WTC11 (cell line): ENCODE measurements around the gene AARS1. TPM values are rescaled to one million over a fixed set of nuclear protein-coding genes. Genes with fewer than 3 reads are reported as not detected.
A peak's percentile ranks its signal among the peaks of the same experiment; 100 is the strongest.
"Not testable (repeated sequence)": the region's sequence is repeated elsewhere in the genome, so short reads cannot be mapped to it uniquely, and the experiment has no call there.

Source experiments
- ATAC-seq: fragments of 200-7000 bp; cut with Tn5 transposase; 2 replicates; pipeline ENCODE4 v1.10.0; 2021; ENCODE audit warnings: mild to moderate bottlenecking, moderate library complexity
- CTCF ChIA-PET: fragments of 300-600 bp; sonication (Branson Sonifier 250); formaldehyde crosslinking; loops from one replicate; lab custom pipeline; 2021; ENCODE audit warnings: antibody characterized with exemption; lab: Charles Lee
- POLR2A ChIA-PET: fragments of 350-600 bp; sonication (Branson Sonifier 250); formaldehyde crosslinking; loops from one replicate; lab custom pipeline; 2021; ENCODE audit warnings: antibody characterized with exemption; lab: Charles Lee
- DNase-seq: peaks from one replicate; pipeline ENCODE4 v3.0.0; 2021; ENCODE audit warnings: low spot score
- H3K27ac Mint-ChIP-seq: 2 replicates; pipeline ENCODE4 v1.8.0; 2021; ENCODE audit warnings: mixed read lengths
- H3K27me3 Mint-ChIP-seq: 2 replicates; pipeline ENCODE4 v1.8.0; 2021; ENCODE audit warnings: low read depth, mild to moderate bottlenecking, moderate library complexity, mixed read lengths
- H3K36me3 Mint-ChIP-seq: 2 replicates; pipeline ENCODE4 v1.8.0; 2021; ENCODE audit warnings: mixed read lengths
- H3K4me1 Mint-ChIP-seq: 2 replicates; pipeline ENCODE4 v1.8.0; 2022; ENCODE audit warnings: mixed read lengths
- H3K4me3 Mint-ChIP-seq: 2 replicates; pipeline ENCODE4 v1.8.0; 2021; ENCODE audit warnings: mild to moderate bottlenecking, moderate library complexity, mixed read lengths
- H3K9me3 Mint-ChIP-seq: 2 replicates; pipeline ENCODE4 v1.8.0; 2021; ENCODE audit warnings: mixed read lengths
- ATF2 ChIP-seq: sonication (generic); formaldehyde crosslinking; IDR thresholded peaks from 2 replicates; pipeline ENCODE4 v1.8.1; 2022; ENCODE audit warnings: low read depth, missing genetic modification reagents, borderline replicate concordance
- CBFB ChIP-seq: sonication (generic); formaldehyde crosslinking; IDR thresholded peaks from 2 replicates; pipeline ENCODE4 v1.8.1; 2022; ENCODE audit warnings: mild to moderate bottlenecking, low read depth, missing genetic modification reagents
- ELF4 ChIP-seq: sonication (generic); formaldehyde crosslinking; IDR thresholded peaks from 2 replicates; pipeline ENCODE4 v1.8.1; 2022; ENCODE audit warnings: low read depth, mild to moderate bottlenecking, moderate library complexity, missing genetic modification reagents
- EMX1 ChIP-seq: fragments of 250-450 bp; sonication (Bioruptor Pico); IDR thresholded peaks from 2 replicates; pipeline ENCODE4 v1.8.0; 2021; ENCODE audit warnings: mild to moderate bottlenecking
- FOXJ3 ChIP-seq: sonication (generic); formaldehyde crosslinking; IDR thresholded peaks from 2 replicates; pipeline ENCODE4 v1.9.0; 2021; ENCODE audit warnings: missing genetic modification reagents, mild to moderate bottlenecking, borderline replicate concordance
- GRHL2 ChIP-seq: fragments of 250-450 bp; sonication (Bioruptor Pico); IDR thresholded peaks from 2 replicates; pipeline ENCODE4 v1.8.0; 2022; ENCODE audit warnings: mild to moderate bottlenecking, moderate library complexity; ENCODE audit not compliant: insufficient replicate concordance, severe bottlenecking
- MAX ChIP-seq: sonication (generic); formaldehyde crosslinking; IDR thresholded peaks from 2 replicates; pipeline ENCODE4 v1.8.0; 2022; ENCODE audit warnings: mild to moderate bottlenecking, missing genetic modification reagents
- NR2C2 ChIP-seq: sonication (generic); formaldehyde crosslinking; IDR thresholded peaks from 2 replicates; pipeline ENCODE4 v1.8.0; 2022; ENCODE audit warnings: mild to moderate bottlenecking, missing genetic modification reagents
- NR3C1 ChIP-seq: sonication (generic); formaldehyde crosslinking; conservative IDR thresholded peaks from 2 replicates; pipeline ENCODE4 v1.8.1; 2023; ENCODE audit warnings: low read depth, mild to moderate bottlenecking, missing genetic modification reagents
- OVOL2 ChIP-seq: fragments of 250-450 bp; sonication (Bioruptor Pico); IDR thresholded peaks from 2 replicates; pipeline ENCODE4 v1.9.0; 2021; ENCODE audit warnings: mild to moderate bottlenecking, borderline replicate concordance
- PRDM15 ChIP-seq: sonication (generic); formaldehyde crosslinking; IDR thresholded peaks from 2 replicates; pipeline ENCODE4 v1.8.0; 2022; ENCODE audit warnings: missing genetic modification reagents
- SP1 ChIP-seq: sonication (generic); formaldehyde crosslinking; conservative IDR thresholded peaks from 2 replicates; pipeline ENCODE4 v1.8.1; 2022; ENCODE audit warnings: missing genetic modification reagents
- ZNF121 ChIP-seq: sonication (generic); formaldehyde crosslinking; IDR thresholded peaks from 2 replicates; pipeline ENCODE4 v1.8.0; 2023; ENCODE audit warnings: missing genetic modification reagents
- ZNF263 ChIP-seq: sonication (generic); formaldehyde crosslinking; IDR thresholded peaks from 2 replicates; pipeline ENCODE4 v1.8.1; 2022; ENCODE audit warnings: low read depth, mild to moderate bottlenecking, moderate library complexity, missing genetic modification reagents
- ZNF396 ChIP-seq: fragments of 250-450 bp; sonication (Bioruptor Pico); IDR thresholded peaks from 2 replicates; pipeline ENCODE4 v1.8.0; 2021; ENCODE audit warnings: mild to moderate bottlenecking, moderate library complexity, borderline replicate concordance
- total RNA-seq: library from RNA; stranded (reverse); gene quantifications from 3 replicates; pipeline ENCODE4 v1.2.3, GENCODE V29; 2021
- TF ChIP-seq, protein P1 (sequence below): fragments of 250-450 bp; sonication (Bioruptor Pico); IDR thresholded peaks from 2 replicates; pipeline ENCODE4 v1.9.0; 2021; ENCODE audit warnings: moderate library complexity, mild to moderate bottlenecking, inconsistent platforms, borderline replicate concordance
- TF ChIP-seq, protein P2 (sequence below): fragments of 200-600 bp; IDR thresholded peaks from 2 replicates; pipeline ENCODE4 v1.8.0; 2022; ENCODE audit warnings: antibody characterized with exemption
- TF ChIP-seq, protein P3 (sequence below): sonication (generic); formaldehyde crosslinking; conservative IDR thresholded peaks from 2 replicates; pipeline ENCODE4 v1.8.1; 2022; ENCODE audit warnings: mild to moderate bottlenecking, missing genetic modification reagents
- TF ChIP-seq, protein P4 (sequence below): sonication (generic); formaldehyde crosslinking; IDR thresholded peaks from 2 replicates; pipeline ENCODE4 v1.8.0; 2023; ENCODE audit warnings: mild to moderate bottlenecking, missing genetic modification reagents

Gene AARS1
- total RNA-seq, 1 experiment from 2014 or later, result 214 TPM

DNA sequence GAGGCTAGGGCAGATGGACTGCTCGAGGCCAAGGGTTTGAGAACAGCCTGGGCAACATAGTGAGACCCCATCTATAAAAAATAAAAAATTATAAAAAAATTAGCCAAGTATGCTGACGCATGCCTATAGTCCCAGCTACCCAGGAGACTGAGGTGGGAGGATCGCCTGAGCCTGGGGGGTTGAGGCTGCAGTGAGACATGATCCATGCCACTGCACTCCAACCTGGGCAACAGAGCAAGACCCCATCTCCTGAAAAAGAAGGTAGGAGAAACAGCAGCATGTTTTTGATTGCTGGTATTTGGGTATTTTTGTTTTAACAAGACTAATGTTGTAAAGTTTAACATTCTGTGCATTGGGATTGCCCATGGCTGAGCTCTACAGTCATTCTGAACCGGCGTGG lies 48.5 kb upstream of the AARS1 start:
- TF ChIP-seq CBFB (CRISPR knock-in tag) (no peak), ZNF121 (peak; percentile 78; the same call in 1 of the 2 replicates), GRHL2 (no peak)
- H3K9me3 Mint-ChIP-seq, result no peaks in the 10 kb centered on the region
- H3K27ac Mint-ChIP-seq, result no peak overlapping the region
- no peak for ATAC-seq
- no peaks in the 10 kb centered on the region for H3K27me3 Mint-ChIP-seq
- peaks cover 23% of the 10 kb centered on the region for H3K36me3 Mint-ChIP-seq
- no peak overlapping the region for H3K4me3 Mint-ChIP-seq
- POLR2A ChIA-PET, result no interaction called here
- peaks cover 16% of the 10 kb centered on the region for H3K4me1 Mint-ChIP-seq
- no peak for DNase-seq
- CTCF ChIA-PET, result no interaction called here

DNA sequence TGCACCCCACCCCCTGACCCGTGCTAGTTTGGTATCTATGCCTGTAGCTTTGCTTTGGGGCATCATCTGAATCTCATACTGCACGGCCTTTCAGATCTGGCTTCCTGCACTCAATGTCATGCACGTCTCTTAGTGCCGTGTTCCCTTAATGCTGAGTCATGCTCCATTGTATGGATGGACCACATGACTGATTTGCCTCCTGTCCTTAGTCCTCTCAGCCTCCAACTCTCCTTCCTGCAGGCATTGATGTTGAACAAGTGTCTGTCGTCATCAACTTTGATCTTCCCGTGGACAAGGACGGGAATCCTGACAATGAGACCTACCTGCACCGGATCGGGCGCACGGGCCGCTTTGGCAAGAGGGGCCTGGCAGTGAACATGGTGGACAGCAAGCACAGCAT lies 43.4 kb upstream of the AARS1 start:
- H3K27me3 Mint-ChIP-seq, H3K4me1 Mint-ChIP-seq, H3K4me3 Mint-ChIP-seq, POLR2A ChIA-PET, H3K9me3 Mint-ChIP-seq, ATAC-seq, DNase-seq: not testable (repeated sequence)
- H3K27ac Mint-ChIP-seq, result peak overlapping the region; percentile 16
- CTCF ChIA-PET, result interaction anchor here (1.2 to 2.0 kb wide), 2 partner anchors 14 to 121 kb away, joined by 3 to 6 read pairs; partner anchors contain the start of genes DDX19A and FCSK
- H3K36me3 Mint-ChIP-seq, result peaks cover 34% of the 10 kb centered on the region

- TF ChIP-seq ATF2 (CRISPR knock-in tag) (no peak), FOXJ3 (CRISPR knock-in tag) (no peak), MAX (CRISPR knock-in tag) (no peak), ELF4 (CRISPR knock-in tag) (no peak), PRDM15 (CRISPR knock-in tag) (no peak), SP1 (CRISPR knock-in tag) (no peak), ZNF396 (CRISPR knock-in tag) (no peak), NR2C2 (CRISPR knock-in tag) (no peak), NR3C1 (CRISPR knock-in tag) (no peak), OVOL2 (CRISPR knock-in tag) (no peak), EMX1 (no peak), ZNF263 (CRISPR knock-in tag) (no peak)
- TF ChIP-seq, protein P1, sequence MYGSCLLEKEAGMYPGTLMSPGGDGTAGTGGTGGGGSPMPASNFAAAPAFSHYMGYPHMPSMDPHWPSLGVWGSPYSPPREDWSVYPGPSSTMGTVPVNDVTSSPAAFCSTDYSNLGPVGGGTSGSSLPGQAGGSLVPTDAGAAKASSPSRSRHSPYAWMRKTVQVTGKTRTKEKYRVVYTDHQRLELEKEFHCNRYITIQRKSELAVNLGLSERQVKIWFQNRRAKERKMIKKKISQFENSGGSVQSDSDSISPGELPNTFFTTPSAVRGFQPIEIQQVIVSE (CRISPR knock-in tag), result no peak
- TF ChIP-seq, protein P2, sequence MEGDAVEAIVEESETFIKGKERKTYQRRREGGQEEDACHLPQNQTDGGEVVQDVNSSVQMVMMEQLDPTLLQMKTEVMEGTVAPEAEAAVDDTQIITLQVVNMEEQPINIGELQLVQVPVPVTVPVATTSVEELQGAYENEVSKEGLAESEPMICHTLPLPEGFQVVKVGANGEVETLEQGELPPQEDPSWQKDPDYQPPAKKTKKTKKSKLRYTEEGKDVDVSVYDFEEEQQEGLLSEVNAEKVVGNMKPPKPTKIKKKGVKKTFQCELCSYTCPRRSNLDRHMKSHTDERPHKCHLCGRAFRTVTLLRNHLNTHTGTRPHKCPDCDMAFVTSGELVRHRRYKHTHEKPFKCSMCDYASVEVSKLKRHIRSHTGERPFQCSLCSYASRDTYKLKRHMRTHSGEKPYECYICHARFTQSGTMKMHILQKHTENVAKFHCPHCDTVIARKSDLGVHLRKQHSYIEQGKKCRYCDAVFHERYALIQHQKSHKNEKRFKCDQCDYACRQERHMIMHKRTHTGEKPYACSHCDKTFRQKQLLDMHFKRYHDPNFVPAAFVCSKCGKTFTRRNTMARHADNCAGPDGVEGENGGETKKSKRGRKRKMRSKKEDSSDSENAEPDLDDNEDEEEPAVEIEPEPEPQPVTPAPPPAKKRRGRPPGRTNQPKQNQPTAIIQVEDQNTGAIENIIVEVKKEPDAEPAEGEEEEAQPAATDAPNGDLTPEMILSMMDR, result no peak
- TF ChIP-seq, protein P3, sequence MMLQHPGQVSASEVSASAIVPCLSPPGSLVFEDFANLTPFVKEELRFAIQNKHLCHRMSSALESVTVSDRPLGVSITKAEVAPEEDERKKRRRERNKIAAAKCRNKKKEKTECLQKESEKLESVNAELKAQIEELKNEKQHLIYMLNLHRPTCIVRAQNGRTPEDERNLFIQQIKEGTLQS (CRISPR knock-in tag), result no peak
- TF ChIP-seq, protein P4, sequence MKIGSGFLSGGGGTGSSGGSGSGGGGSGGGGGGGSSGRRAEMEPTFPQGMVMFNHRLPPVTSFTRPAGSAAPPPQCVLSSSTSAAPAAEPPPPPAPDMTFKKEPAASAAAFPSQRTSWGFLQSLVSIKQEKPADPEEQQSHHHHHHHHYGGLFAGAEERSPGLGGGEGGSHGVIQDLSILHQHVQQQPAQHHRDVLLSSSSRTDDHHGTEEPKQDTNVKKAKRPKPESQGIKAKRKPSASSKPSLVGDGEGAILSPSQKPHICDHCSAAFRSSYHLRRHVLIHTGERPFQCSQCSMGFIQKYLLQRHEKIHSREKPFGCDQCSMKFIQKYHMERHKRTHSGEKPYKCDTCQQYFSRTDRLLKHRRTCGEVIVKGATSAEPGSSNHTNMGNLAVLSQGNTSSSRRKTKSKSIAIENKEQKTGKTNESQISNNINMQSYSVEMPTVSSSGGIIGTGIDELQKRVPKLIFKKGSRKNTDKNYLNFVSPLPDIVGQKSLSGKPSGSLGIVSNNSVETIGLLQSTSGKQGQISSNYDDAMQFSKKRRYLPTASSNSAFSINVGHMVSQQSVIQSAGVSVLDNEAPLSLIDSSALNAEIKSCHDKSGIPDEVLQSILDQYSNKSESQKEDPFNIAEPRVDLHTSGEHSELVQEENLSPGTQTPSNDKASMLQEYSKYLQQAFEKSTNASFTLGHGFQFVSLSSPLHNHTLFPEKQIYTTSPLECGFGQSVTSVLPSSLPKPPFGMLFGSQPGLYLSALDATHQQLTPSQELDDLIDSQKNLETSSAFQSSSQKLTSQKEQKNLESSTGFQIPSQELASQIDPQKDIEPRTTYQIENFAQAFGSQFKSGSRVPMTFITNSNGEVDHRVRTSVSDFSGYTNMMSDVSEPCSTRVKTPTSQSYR (CRISPR knock-in tag), result no peak
- Mint-ChIP-seq H3K36me3 (peaks cover 34% of the 10 kb centered on the region), H3K27ac (peak overlapping the region; percentile 11; the same call in 1 of the 2 replicates), H3K4me1 (no peaks in the 10 kb centered on the region), H3K9me3 (no peaks in the 10 kb centered on the region), H3K27me3 (no peaks in the 10 kb centered on the region), H3K4me3 (no peak overlapping the region)
- POLR2A ChIA-PET, result no interaction called here
- peak; percentile 38 for DNase-seq
- CTCF ChIA-PET, result interaction anchor here (0.7 to 2.1 kb wide), 10 partner anchors 9 to 139 kb away, joined by 3 to 14 read pairs (median 3); partner anchors contain the start of genes DDX19A and FCSK
- ATAC-seq, result peak; percentile 88
These were observed 42.5 kb upstream of the AARS1 start for GRCh38 chr16:70331588-70332358.
